HG02973 (cell line): ENCODE measurements around the gene FAM9A.

ENCODE experiments used
- ATAC-seq: cut with Tn5 transposase; IDR thresholded peaks from one replicate; pipeline ENCODE4 v1.9.1; 2021; ENCODE audit warnings: moderate library complexity; ENCODE audit not compliant: unreplicated experiment

Gene FAM9A

DNA sequence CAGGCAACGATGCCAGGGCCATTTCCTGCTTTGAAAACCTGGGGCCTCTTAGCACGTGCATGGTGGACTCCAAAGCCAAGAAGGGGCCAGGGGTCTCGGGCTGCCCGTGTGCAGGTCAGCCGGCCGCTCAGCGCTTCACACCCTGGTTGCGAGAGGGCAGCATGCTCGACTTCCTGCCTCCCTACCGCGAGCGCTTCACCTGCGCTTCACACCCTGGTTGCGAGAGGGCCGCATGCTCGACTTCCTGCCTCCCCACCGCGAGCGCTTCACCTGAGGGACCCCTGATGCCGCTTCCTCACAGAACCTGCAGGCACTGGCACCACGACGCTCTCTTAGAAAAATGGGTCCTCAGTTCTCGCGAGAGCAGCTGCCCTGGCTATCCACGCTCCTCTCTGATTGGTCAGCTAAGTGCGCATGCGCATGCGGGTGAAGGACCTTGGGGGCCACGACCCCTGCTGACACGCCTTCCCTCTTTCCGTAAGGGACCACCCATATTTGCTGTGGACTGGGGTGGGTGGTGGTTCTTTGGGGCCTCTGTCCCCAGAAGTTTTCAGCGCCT lies at the start of gene FAM9A:
Gene FAM9A (minus strand): TSS at position 343 of the 559 bp plus-strand sequence. CDS start 1,212 bp downstream, outside the sequence.
- ATAC-seq, result no peak

DNA sequence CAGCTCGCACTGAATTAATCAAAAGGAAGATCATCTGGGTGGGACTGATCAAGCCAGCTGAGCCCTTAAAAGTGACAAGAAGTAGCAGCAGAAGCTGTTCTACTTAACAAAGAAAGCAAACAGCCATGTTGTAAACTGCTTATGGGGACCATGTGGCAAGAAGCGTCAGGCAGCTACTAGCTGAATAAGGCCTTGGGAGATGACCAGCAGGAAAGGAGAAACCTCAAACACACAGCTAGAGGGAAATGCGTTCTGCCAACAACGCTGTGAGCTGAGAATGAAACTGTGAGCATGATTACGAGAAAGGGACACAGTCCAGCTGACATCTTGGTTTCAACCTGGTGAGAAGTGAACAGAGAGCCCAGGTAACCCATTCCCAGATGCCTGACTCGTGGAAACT lies 49.3 kb upstream of the FAM9A start:
- no peak for ATAC-seq

- ATAC-seq, result no peak
These were observed 48.8 kb upstream of the FAM9A start for GRCh38 chrX:8849945-8850344.

DNA sequence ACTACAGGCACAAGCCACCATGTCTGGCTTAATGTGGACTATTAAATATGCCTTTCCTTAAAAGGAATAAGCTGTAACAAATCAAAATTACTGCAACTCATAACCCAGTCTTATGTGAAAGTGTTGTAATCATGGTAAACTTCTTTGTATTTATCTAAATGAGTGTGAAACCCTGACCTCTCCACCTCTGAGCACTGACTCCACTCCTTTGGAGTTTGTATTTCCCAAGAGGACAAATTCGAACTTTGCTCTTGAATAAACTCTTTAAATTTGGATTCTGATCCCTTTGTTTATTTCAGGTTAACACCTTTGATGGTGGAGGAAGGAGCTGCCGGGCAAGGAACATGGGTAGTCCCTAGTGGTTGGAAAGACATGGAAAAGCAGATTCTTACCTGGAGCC lies 48.3 kb upstream of the FAM9A start:
- ATAC-seq, result no peak

DNA sequence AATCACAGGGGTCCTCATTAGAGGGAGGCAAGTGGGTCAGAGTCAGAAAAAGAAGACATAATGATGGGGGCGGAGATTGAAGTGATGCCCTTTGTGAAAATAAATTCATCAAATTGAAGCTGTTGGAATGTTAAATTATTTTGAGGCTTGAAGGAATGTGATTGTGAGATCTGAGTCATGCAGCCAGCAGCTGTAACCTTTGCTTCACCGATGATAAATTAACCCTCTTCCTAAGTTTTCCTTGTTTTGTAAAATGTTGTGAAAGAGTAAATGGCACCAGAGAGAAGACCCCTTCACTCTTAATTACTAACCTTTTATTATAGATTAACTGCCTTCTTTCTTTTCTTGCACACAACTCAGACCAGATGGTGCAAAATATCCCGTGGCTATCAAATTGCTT lies 47.7 kb upstream of the FAM9A start:
- ATAC-seq, result no peak

- no peak for ATAC-seq
These were observed 47.3 kb upstream of the FAM9A start for GRCh38 chrX:8848441-8848840.

GRCh38 chrX:8847360-8847759 lies 46.2 kb upstream of the FAM9A start:
- ATAC-seq, result no peak

DNA sequence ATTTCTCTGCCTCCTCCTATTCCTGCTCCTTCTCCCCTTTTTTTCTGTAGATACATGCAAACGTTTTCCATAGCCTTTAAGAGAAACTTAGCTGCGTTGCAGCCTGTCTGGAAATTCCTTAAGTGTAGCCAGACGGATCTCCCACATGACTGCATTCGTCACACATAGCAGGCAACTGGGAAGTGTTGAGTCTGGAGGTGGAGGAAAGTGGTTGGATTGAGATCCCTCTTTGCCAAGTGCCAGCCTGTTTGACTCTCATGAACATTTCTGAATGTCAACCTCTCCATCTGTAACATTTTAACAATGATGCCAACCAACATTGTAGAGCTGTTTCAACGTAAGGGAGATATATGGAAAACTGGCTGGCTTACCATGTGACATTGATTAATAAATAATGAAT lies 45.1 kb upstream of the FAM9A start:
- ATAC-seq, result no peak

DNA sequence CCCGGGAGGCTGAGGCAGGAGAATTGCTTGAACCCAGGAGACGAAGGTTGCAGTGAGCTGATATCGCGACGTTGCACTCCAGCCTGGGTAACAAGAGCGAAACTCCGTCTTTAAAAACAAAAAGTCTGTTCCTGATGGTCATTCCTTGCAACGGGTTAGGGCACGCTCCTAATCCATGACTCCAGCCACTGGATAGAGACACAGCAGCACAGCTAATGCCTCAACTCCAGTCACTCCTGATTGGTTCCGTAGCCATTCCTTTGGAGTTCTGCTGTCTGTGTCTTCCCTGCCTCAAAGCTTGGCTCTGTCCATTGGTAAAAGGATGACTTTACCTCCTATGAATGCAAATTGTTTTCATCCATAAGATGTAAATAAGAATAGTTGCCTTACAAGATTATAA lies 44.3 kb upstream of the FAM9A start:
- ATAC-seq, result no peak

- no peak for ATAC-seq
These were observed 43.9 kb upstream of the FAM9A start for GRCh38 chrX:8845060-8845459.

- ATAC-seq, result no peak
These were observed 43.0 kb upstream of the FAM9A start for GRCh38 chrX:8844157-8844556.

DNA sequence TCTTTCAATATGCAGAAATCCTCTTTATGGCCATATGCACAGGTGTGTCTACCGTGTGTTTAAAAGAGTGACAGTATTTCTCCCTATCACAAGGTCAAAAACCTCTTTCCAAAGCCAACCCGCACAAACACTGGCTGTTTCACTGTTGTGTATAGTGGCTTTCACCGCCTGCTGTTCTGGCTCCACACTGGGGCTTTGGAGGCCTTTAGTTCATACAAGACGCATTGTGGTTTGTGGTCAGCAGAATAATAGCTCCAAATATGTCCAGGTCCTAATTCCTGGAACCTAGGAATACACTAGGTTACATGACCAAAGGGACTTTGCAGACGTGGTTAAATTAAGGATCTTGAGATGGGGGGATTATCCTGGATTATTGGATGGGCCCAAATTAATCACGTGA lies 40.7 kb upstream of the FAM9A start:
- no peak for ATAC-seq

GRCh38 chrX:8834392-8834791 lies 33.2 kb upstream of the FAM9A start:
- ATAC-seq, result no peak

- no peak for ATAC-seq
These were observed 31.6 kb upstream of the FAM9A start for GRCh38 chrX:8832582-8833378.

DNA sequence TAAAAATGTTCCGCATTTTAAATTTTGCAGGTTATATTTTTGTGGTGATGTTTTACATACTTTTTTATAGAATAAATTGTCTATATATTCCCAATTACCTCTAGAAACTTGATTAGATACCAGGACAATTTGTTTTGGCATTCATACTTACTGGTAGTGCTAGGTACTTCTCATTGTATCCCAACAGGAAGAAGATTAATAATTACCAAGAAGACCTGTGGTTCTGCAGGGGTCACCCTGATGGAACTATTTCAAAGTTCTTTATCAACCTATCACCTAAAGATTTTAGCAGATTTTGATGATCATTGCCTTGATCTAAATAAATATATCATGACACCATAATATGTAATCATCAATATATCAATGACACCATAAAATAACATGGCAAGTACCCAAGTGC lies 22.5 kb upstream of the FAM9A start:
- ATAC-seq, result no peak

DNA sequence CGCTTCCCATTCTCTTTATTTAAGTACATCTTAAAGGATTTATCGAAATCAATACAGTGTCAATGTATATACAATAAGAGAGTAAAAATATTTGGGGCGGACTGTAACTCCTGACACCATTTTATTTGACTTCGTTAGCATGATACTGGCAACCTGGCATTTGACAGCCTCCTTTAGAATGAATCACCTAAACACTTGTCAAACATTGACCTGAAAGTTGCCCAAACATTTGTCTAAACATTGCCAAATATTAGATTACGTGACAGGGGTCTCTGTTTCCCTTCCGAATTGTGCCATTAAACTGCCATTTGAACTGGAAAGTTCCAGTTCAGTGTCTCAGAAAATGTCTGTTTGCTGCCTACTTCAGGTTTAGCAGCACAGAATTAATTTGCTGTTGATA lies 20.8 kb upstream of the FAM9A start:
- no peak for ATAC-seq

DNA sequence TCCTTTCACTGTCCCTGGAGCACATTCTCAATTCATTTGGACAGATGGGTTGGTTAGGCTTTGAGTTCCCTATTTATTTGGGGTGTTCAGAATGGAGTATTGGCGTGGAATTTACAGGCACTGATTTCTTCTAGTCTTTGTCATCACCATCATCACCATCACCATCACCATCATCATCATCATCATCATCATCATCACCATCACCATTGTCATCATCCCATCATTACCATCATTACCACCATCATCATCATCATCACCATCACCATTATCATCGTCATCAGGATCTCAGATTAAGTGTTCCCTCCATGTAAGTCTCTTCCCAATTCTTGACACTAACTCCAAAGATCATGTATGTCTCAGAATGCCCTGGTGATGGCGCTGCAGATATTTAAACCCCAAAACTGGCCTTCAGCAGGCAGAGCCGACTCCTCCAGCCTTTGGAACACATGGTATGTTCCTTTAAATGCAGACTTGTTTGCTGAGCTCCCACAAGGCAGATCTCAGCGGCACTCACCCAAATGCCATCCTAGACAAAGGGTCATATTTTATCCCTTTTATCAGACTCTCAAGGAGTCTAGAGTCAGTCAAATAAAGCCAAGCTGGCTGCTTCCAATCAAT lies 19.8 kb upstream of the FAM9A start:
- no peak for ATAC-seq

DNA sequence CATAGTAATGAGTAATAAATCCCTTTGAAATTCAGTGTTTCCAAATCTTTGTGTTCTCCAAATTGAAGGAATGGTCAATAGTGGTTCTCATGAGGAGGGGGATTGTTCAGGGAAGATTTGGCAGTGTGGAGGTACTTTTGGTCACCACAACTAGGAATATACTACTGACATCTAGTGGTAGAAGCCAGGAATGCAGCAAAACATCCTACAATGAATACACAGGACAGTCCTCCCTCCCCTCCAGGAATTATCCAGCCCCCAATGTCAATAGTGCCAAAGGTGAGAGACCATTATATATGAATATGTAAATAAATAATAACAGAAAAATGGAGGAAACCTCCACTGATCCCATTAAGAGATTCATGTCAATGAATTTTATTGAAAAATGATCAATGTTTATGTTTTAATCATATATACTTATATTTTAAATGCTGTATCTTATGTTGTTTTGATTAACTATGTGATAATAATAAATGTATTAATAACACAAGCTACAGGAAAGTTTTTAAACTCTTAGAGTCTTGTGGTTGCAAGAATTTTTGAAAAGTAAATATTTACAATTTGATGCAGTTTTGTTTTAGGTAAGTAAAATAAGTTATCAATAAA lies 14.4 kb upstream of the FAM9A start:
- ATAC-seq, result no peak

DNA sequence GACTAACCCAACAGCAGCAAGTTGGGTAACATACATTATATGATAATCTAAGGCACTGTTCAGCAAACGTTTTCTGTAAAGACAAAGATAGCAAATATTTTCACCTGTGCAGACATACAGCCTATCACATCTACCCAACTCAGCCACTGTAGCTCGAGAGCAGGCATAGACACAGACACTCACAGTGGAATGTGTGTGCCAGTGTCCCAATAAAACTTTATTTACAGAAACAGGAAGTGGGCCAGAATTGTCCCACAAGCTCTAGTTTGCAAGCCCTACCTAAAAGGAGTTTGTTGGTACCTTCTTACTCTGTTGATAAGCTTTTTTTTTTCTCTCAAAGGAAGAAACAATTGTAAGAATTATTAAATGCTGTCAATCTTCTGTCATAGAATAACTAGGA lies 11.9 kb upstream of the FAM9A start:
- no peak for ATAC-seq

DNA sequence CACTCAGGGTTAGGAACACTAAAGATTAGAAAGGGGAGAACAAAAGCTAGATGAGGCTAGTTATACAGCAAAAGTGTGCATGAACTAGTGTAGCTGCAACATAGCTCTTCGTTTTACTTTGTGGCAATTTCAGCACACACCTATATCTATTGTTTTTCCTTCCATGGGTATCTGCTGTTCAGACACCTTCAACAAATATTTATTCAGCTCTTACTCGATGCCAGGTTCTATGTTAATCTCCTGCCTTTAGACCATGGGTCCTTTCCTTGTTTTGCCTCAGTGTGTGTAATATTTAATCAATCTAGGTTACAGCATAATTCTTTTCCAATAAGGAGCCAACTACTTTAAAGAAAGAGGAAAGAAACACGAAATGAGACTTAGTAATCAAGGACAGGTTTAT lies 10.4 kb upstream of the FAM9A start:
- ATAC-seq, result no peak

DNA sequence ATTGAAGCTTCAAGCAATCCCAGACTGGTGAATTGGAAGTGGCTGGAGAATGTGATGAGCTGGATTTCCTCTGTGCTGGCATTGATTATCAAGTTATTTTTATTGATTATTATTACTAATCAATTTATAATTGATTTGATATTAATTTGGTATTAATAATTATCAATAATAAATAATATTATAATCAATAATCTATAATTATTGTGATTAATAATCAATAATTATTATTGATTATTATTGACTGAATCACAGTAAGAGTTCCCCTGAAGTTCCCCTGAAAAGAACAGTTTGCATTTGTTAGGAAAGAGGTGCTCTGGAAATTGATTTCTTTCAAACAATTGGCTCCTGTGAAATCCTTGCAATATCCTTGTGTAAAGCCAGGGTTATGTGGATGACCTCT lies 7.5 kb upstream of the FAM9A start:
- ATAC-seq, result no peak

- no peak for ATAC-seq
These were observed 4.8 kb upstream of the FAM9A start for GRCh38 chrX:8805974-8806373.
